A549 treated with CpdA at 1 μM for 4 hours (cell line): ENCODE measurements around the gene UBR2. TPM values are rescaled to one million over a fixed set of nuclear protein-coding genes. Genes with fewer than 3 reads are reported as not detected.

Experiments
- total RNA-seq: library from RNA; stranded (reverse); fragments of 200-300 nt; extraction: Qiagen RNA extraction; gene quantifications from 5 replicates; pipeline ENCODE4 v1.2.3, GENCODE V29; 2022; ENCODE audit warnings: low read depth

Gene UBR2
- total RNA-seq, result 5.9 to 7.9 TPM (median 7.2 TPM) in 5 replicates

GRCh38 chr6:42563697-42564505, at the start of gene UBR2:
UBR2 (plus strand) TSS chr6:42564029; CDS start chr6:42564320, 291 bp downstream.

DNA sequence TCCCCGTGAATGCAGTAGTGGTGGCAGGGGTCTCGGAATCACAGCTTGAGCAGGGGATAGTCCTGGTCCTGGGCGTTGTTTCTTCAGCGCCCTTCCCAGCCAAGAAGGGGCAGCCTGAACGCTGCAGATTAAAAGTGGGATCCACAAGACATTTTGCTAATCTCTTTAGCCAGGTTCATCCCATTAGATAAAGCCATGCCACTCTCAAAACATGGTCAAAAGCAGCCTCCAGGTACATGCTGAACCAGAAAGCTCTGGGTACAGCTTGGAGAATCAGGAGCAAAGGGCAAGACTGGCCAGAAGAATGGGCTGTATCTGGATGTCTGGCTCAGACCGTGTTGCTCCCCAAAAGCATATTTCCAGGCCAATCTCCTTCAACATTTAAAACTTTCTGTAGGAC, 158.7 kb downstream of the UBR2 start, which contains the start of gene PRPH2:
TSS of gene PRPH2 (minus strand) at position 101 of the 400 bp plus-strand sequence. CDS start 263 bp downstream, outside the sequence.

Other genes starting within 250 kb of the UBR2 start
- gene TRERF1, start 112.1 kb upstream of the UBR2 start, total RNA-seq, result 6.8 to 8.8 TPM (median 8.0 TPM) in 5 replicates
- gene PRPH2, start 158.6 kb downstream of the UBR2 start, total RNA-seq, result not detected in 5 replicates
- 15.7 to 16.7 TPM (median 16.5 TPM) in 5 replicates for gene TBCC, start 182.1 kb downstream of the UBR2 start, total RNA-seq
- 3.0 to 3.6 TPM (median 3.5 TPM) in 5 replicates for gene BICRAL, start 218.0 kb downstream of the UBR2 start, total RNA-seq